H1 (cell line): Measurements from ENCODE around the gene CTNNBL1. TPM values are rescaled to one million over a fixed set of nuclear protein-coding genes. Genes with fewer than 3 reads are reported as not detected.

Source experiments
- CTCF ChIA-PET: fragments of 300-600 bp; sonication (Branson Sonifier 250); formaldehyde crosslinking; loops from one replicate; lab custom pipeline; 2021; ENCODE audit not compliant: partially characterized antibody; lab: Charles Lee
- POLR2A ChIA-PET: fragments of 300-600 bp; sonication (Branson Sonifier 250); formaldehyde crosslinking; loops from one replicate; lab custom pipeline; 2021; ENCODE audit warnings: inconsistent platforms; ENCODE audit not compliant: partially characterized antibody; lab: Charles Lee
- DNase-seq, 2 experiments: peaks; one replicate each; pipeline versions ENCODE4 v3.0.0 to v3.0.0-alpha.2; 2010 to 2022; ENCODE audit warnings: low spot score in 2 of 2, low read depth in 1 of 2, mixed read lengths in 1 of 2
- FAIRE-seq: peaks from 2 replicates; lab custom pipeline; 2011; peaks lifted over from hg19 to GRCh38; lab: Jason Lieb, UNC
- H2AFZ ChIP-seq: 2 replicates; pipeline ENCODE4 v1.8.1; 2012; ENCODE audit warnings: low read length, inconsistent platforms
- H2AK5ac ChIP-seq: 2 replicates; pipeline ENCODE4 v1.6.1; 2013; ENCODE audit warnings: low read depth, low read length
- H2BK120ac ChIP-seq: replicated peaks from 2 replicates; pipeline ENCODE3; 2013; ENCODE audit warnings: low read depth, low read length, inconsistent platforms
- H2BK12ac ChIP-seq: 2 replicates; pipeline ENCODE4 v1.6.1; 2013; ENCODE audit warnings: low read depth, low read length
- H2BK15ac ChIP-seq: 2 replicates; pipeline ENCODE4 v1.6.1; 2013; ENCODE audit warnings: low read length
- H2BK20ac ChIP-seq: 2 replicates; pipeline ENCODE4 v1.6.1; 2013; ENCODE audit warnings: low read length
- H2BK5ac ChIP-seq: 2 replicates; pipeline ENCODE4 v1.6.1; 2013; ENCODE audit warnings: low read depth, low read length
- H3K14ac ChIP-seq: 2 replicates; pipeline ENCODE4 v1.6.1; 2013; ENCODE audit warnings: inconsistent platforms; ENCODE audit not compliant: insufficient read length
- H3K18ac ChIP-seq: 2 replicates; pipeline ENCODE4 v1.6.1; 2013; ENCODE audit warnings: low read length; ENCODE audit errors: extremely low read depth
- H3K23ac ChIP-seq: 2 replicates; pipeline ENCODE4 v1.6.1; 2013; ENCODE audit warnings: inconsistent platforms; ENCODE audit not compliant: insufficient read length
- H3K23me2 ChIP-seq: 2 replicates; pipeline ENCODE4 v1.6.1; 2013; ENCODE audit warnings: low read depth, low read length
- H3K27ac ChIP-seq: 2 replicates; pipeline ENCODE4 v1.6.1; 2011; ENCODE audit warnings: low read depth, low read length, inconsistent platforms
- H3K27me3 ChIP-seq, 4 experiments: replicated peaks in 1 of 4; 1 replicate in 1 of 4; 2 replicates in 3 of 4; pipeline versions ENCODE4 v1.6.1 to v1.8.1; 2011 to 2013; ENCODE audit warnings: low read length in 3 of 4, mild to moderate bottlenecking in 3 of 4, inconsistent platforms in 2 of 4, mixed read lengths in 2 of 4, moderate library complexity in 1 of 4; ENCODE audit not compliant: control insufficient read depth in 3 of 4, insufficient read depth in 3 of 4; ENCODE audit errors: extremely low read depth in 1 of 4
- H3K36me3 ChIP-seq, 4 experiments: 2 replicates each; pipeline versions ENCODE4 v1.6.1 to v1.8.1; 2011 to 2013; ENCODE audit warnings: mild to moderate bottlenecking in 4 of 4, low read length in 3 of 4, moderate library complexity in 2 of 4, control low read depth in 1 of 4, inconsistent platforms in 1 of 4; ENCODE audit not compliant: insufficient read depth in 4 of 4, control insufficient read depth in 2 of 4
- H3K4ac ChIP-seq: replicated peaks from 2 replicates; pipeline ENCODE3; 2013; ENCODE audit warnings: low read length, low read depth, mixed read lengths, inconsistent platforms; ENCODE audit not compliant: insufficient read length
- H3K4me1 ChIP-seq, 4 experiments: replicated peaks in 1 of 4; 1 replicate in 1 of 4; 2 replicates in 3 of 4; pipeline versions ENCODE4 v1.6.1 to v1.8.1; 2011 to 2013; ENCODE audit warnings: low read length in 3 of 4, inconsistent platforms in 2 of 4, mixed read lengths in 1 of 4; ENCODE audit not compliant: insufficient read depth in 4 of 4, control insufficient read depth in 3 of 4
- H3K4me2 ChIP-seq, 2 experiments: 2 replicates each; pipeline versions ENCODE4 v1.6.1 to v1.8.1; 2011 to 2013; ENCODE audit warnings: low read depth in 2 of 2, low read length in 2 of 2, control low read depth in 1 of 2, inconsistent platforms in 1 of 2, mild to moderate bottlenecking in 1 of 2; ENCODE audit not compliant: insufficient read depth in 1 of 2
- H3K4me3 ChIP-seq, 4 experiments: fragments of 200-600, 300-600 bp in 1 of 4; sonication (generic), shearing (Covaris generic), sonication (Bioruptor Twin) in 1 of 4; 2 replicates each; pipeline versions ENCODE4 v1.5.1 to v1.8.1; 2011 to 2016; ENCODE audit warnings: low read length in 4 of 4, low read depth in 3 of 4, control low read depth in 2 of 4, inconsistent platforms in 2 of 4, mild to moderate bottlenecking in 2 of 4, mixed read lengths in 1 of 4, moderate library complexity in 1 of 4; ENCODE audit not compliant: insufficient read depth in 2 of 4; ENCODE audit errors: extremely low read depth in 1 of 4
- H3K56ac ChIP-seq: replicated peaks from 2 replicates; pipeline ENCODE3; 2013; ENCODE audit warnings: low read depth, mild to moderate bottlenecking, mixed read lengths, low read length, inconsistent platforms; ENCODE audit not compliant: insufficient read length
- H3K79me1 ChIP-seq: 2 replicates; pipeline ENCODE4 v1.6.1; 2013; ENCODE audit warnings: low read depth, low read length, control low read depth
- H3K79me2 ChIP-seq, 2 experiments: 2 replicates each; pipeline versions ENCODE4 v1.6.1 to v1.8.1; 2012 to 2013; ENCODE audit warnings: low read length in 2 of 2, mild to moderate bottlenecking in 2 of 2, inconsistent platforms in 1 of 2; ENCODE audit not compliant: insufficient read depth in 2 of 2, control insufficient read depth in 1 of 2
- H3K9ac ChIP-seq, 4 experiments: replicated peaks in 1 of 4; 1 replicate in 1 of 4; 2 replicates in 3 of 4; pipeline versions ENCODE4 v1.6.1 to v1.8.1; 2011 to 2013; ENCODE audit warnings: low read depth in 3 of 4, low read length in 3 of 4, control low read depth in 2 of 4, mild to moderate bottlenecking in 2 of 4, moderate library complexity in 2 of 4, inconsistent platforms in 1 of 4; ENCODE audit errors: extremely low read depth in 1 of 4
- H3K9me3 ChIP-seq, 2 experiments: 2 replicates each; pipeline versions ENCODE4 v1.6.1 to v1.8.1; 2012 to 2013; ENCODE audit warnings: mild to moderate bottlenecking in 2 of 2, moderate library complexity in 2 of 2, control low read depth in 1 of 2, inconsistent platforms in 1 of 2, low read depth in 1 of 2, low read length in 1 of 2, mixed read lengths in 1 of 2; ENCODE audit not compliant: insufficient read depth in 2 of 2
- H4K20me1 ChIP-seq, 2 experiments: replicated peaks in 1 of 2; 2 replicates each; pipeline versions ENCODE3 to v1.8.1; 2011 to 2013; ENCODE audit warnings: inconsistent platforms in 2 of 2, low read length in 2 of 2, mild to moderate bottlenecking in 1 of 2; ENCODE audit not compliant: insufficient read depth in 2 of 2, control insufficient read depth in 1 of 2
- H4K5ac ChIP-seq: 2 replicates; pipeline ENCODE4 v1.6.1; 2013; ENCODE audit warnings: low read length, low read depth, mixed read lengths, inconsistent platforms; ENCODE audit not compliant: insufficient read length
- H4K8ac ChIP-seq: 2 replicates; pipeline ENCODE4 v1.8.0; 2013; ENCODE audit warnings: mild to moderate bottlenecking, moderate library complexity, low read length, inconsistent platforms; ENCODE audit not compliant: insufficient read depth; ENCODE audit errors: extremely low read depth
- H4K91ac ChIP-seq: replicated peaks from 2 replicates; pipeline ENCODE3; 2013; ENCODE audit warnings: low read length, mixed read lengths, inconsistent platforms; ENCODE audit not compliant: insufficient read length
- CHD1 ChIP-seq: IDR thresholded peaks from 2 replicates; pipeline ENCODE4 v1.6.1; 2012; ENCODE audit warnings: low read depth, low read length, improper control_type of control experiment
- EGR1 ChIP-seq: IDR thresholded peaks from 2 replicates; pipeline ENCODE4 v1.6.1; 2011; ENCODE audit warnings: low read depth, low read length, borderline replicate concordance
- MAFK ChIP-seq: IDR thresholded peaks from 2 replicates; pipeline ENCODE4 v1.6.1; 2012; ENCODE audit warnings: low read depth, mild to moderate bottlenecking, improper control_type of control experiment, low read length
- NANOG ChIP-seq: IDR thresholded peaks from 2 replicates; pipeline ENCODE4 v1.6.1; 2011; ENCODE audit warnings: low read length, low read depth, mild to moderate bottlenecking, inconsistent platforms; ENCODE audit not compliant: insufficient read depth, poor library complexity, severe bottlenecking
- POLR2AphosphoS5 ChIP-seq: IDR thresholded peaks from 2 replicates; pipeline ENCODE4 v1.6.1; 2011; ENCODE audit warnings: low read depth, low read length
- RNF2 ChIP-seq: fragments of 200-900, 300-1000 bp; sonication (generic); IDR thresholded peaks from 2 replicates; pipeline ENCODE4 v1.7.1; 2016; ENCODE audit warnings: borderline replicate concordance, low read depth, mild to moderate bottlenecking, antibody characterized with exemption, low read length; ENCODE audit not compliant: poor library complexity, severe bottlenecking; ENCODE audit errors: missing control alignments
- SIRT6 ChIP-seq: IDR thresholded peaks from one replicate; pipeline ENCODE4 v1.7.1; 2012; ENCODE audit warnings: low read length, inconsistent platforms
- SRF ChIP-seq: IDR thresholded peaks from 2 replicates; pipeline ENCODE4 v1.6.1; 2011; ENCODE audit warnings: mild to moderate bottlenecking, low read depth, low read length, moderate library complexity
- USF2 ChIP-seq: IDR thresholded peaks from 2 replicates; pipeline ENCODE4 v1.6.1; 2011; ENCODE audit warnings: low read length, improper control_type of control experiment
- WGBS, 2 experiments: shearing (Covaris generic) in 1 of 2; methylation state at CpG; one replicate each; pipeline versions ENCODE4 v1.1.6 to v1.1.7; 2013 to 2015; ENCODE audit warnings: low lambda C conversion rate in 2 of 2, mixed read lengths in 2 of 2, inconsistent platforms in 1 of 2, low coverage in 1 of 2, missing lambda C conversion rate in 1 of 2; ENCODE audit not compliant: insufficient replicate concordance in 2 of 2, insufficient coverage in 1 of 2, insufficient read length in 1 of 2; ENCODE audit errors: extremely low coverage in 1 of 2, missing lambda C conversion rate in 1 of 2; 5-methylcytosine and 5-hydroxymethylcytosine counted together
- polyA plus RNA-seq, 7 experiments: library from polyadenylated mRNA; depleted of rRNA in 3 of 7; stranded (reverse) in 5 of 7; unstranded in 2 of 7; fragments of >200 nt in 5 of 7; fragments of 200-250 nt in 2 of 7; gene quantifications; 1 replicate in 5 of 7; 2 replicates in 1 of 7; 4 replicates in 1 of 7; pipeline versions ENCODE4 v1.2.1 to v1.2.3, GENCODE V29; 2011 to 2013; ENCODE audit warnings: missing spikeins in 2 of 7, mixed read lengths in 2 of 7
- total RNA-seq: library from RNA; stranded (reverse); fragmentation: NEBNext Ultra II Directional; extraction: Animal tissue kit (Norgen Biotek cat#: 25700); gene quantifications from 2 replicates; pipeline ENCODE4 v1.2.1, GENCODE V29; 2021
- TF ChIP-seq, protein P1 (sequence below), 3 experiments: IDR thresholded peaks; 1 replicate in 2 of 3; 2 replicates in 1 of 3; pipeline versions ENCODE4 v1.5.1 to v1.6.1; 2011; ENCODE audit warnings: low read length in 3 of 3, mild to moderate bottlenecking in 3 of 3, inconsistent platforms in 2 of 3, low read depth in 1 of 3, moderate library complexity in 1 of 3; ENCODE audit not compliant: insufficient read depth in 1 of 3; ENCODE audit errors: control extremely low read depth in 1 of 3

CTNNBL1 gene
- total and polyA plus RNA-seq, 2 of the 8 experiments (the other 6 are each of a cell fraction or from before 2014, with no cell fraction given): 19.6 to 81.6 TPM

- FAIRE-seq: no peak
- CTCF ChIA-PET: interaction anchor here (0.7 to 1.3 kb wide), 5 partner anchors 9 to 303 kb away, joined by 3 to 4 read pairs (median 3); no protein-coding TSS in a partner anchor
- no peaks in the 10 kb centered on the region for H3K36me3 ChIP-seq
- no peak for TF ChIP-seq NANOG
- TF ChIP-seq EGR1: no peak
- TF ChIP-seq RNF2: no peak
- TF ChIP-seq MAFK: no peak
- no peak for TF ChIP-seq USF2
- TF ChIP-seq SIRT6: no peak
- no peak for TF ChIP-seq POLR2AphosphoS5
- TF ChIP-seq, protein P1, sequence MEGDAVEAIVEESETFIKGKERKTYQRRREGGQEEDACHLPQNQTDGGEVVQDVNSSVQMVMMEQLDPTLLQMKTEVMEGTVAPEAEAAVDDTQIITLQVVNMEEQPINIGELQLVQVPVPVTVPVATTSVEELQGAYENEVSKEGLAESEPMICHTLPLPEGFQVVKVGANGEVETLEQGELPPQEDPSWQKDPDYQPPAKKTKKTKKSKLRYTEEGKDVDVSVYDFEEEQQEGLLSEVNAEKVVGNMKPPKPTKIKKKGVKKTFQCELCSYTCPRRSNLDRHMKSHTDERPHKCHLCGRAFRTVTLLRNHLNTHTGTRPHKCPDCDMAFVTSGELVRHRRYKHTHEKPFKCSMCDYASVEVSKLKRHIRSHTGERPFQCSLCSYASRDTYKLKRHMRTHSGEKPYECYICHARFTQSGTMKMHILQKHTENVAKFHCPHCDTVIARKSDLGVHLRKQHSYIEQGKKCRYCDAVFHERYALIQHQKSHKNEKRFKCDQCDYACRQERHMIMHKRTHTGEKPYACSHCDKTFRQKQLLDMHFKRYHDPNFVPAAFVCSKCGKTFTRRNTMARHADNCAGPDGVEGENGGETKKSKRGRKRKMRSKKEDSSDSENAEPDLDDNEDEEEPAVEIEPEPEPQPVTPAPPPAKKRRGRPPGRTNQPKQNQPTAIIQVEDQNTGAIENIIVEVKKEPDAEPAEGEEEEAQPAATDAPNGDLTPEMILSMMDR (IDR thresholded peaks at IDR 0.05; ENCODE audit: control extremely low read depth in 1 of 3, insufficient read depth in 1 of 3, low read depth in 1 of 3, low read length in 3 of 3): no peak
- no peak for TF ChIP-seq SRF
- TF ChIP-seq CHD1: no peak
Measured at GRCh38 chr20:37866051-37866450, 172.2 kb downstream of the CTNNBL1 start.

More at GRCh38 chr20:37866051-37866450, 172.2 kb downstream of the CTNNBL1 start:
- Histone ChIP-seq H2AK5ac (no peak overlapping the region), H3K79me1 (no peaks in the 10 kb centered on the region; the same call in 1 of the 2 replicates), H2BK120ac (no peak overlapping the region), H3K79me2 (no peaks in the 10 kb centered on the region), H2BK15ac (no peak overlapping the region), H3K9me3 (no peaks in the 10 kb centered on the region), H3K27me3 (no peaks in the 10 kb centered on the region), H3K14ac (no peak overlapping the region), H2AFZ (no peak overlapping the region), H3K23me2 (no peaks in the 10 kb centered on the region), H3K56ac (no peak overlapping the region), H3K4me1 (peaks cover 7 to 13% (median 11%) of the 10 kb centered on the region in 4 experiments), H4K91ac (no peak overlapping the region), H3K27ac (no peak overlapping the region), H3K4me3 (no peak overlapping the region), H3K4me2 (no peak overlapping the region), H2BK5ac (no peak overlapping the region), H4K8ac (no peak overlapping the region; the same call in 1 of the 2 replicates), H3K23ac (no peak overlapping the region), H2BK20ac (no peak overlapping the region), H3K18ac (no peak overlapping the region), H3K4ac (no peak overlapping the region), H4K5ac (no peak overlapping the region), H2BK12ac (no peak overlapping the region), H3K9ac (no peak overlapping the region), H4K20me1 (no peaks in the 10 kb centered on the region)
- WGBS, 2 experiments: 93% methylated on average over 10 of the region's 10 CpGs; no CpG with 5 or more reads in 1 of the 2 experiments
- POLR2A ChIA-PET: no interaction called here
- DNase-seq: no peak
